Skeletal muscle satellite cell (primary cell): Measurements from ENCODE around the gene PPP1R15A.
"Not testable (repeated sequence)": the region's sequence is repeated elsewhere in the genome, so short reads cannot be mapped to it uniquely, and the experiment has no call there.

ENCODE experiments used
- H3K27me3 ChIP-seq: 2 replicates; pipeline ENCODE4 v1.7.0; 2013; ENCODE audit warnings: low read length; ENCODE audit not compliant: control insufficient read depth, insufficient read depth
- H3K36me3 ChIP-seq: 2 replicates; pipeline ENCODE4 v1.7.0; 2013; ENCODE audit warnings: mild to moderate bottlenecking, control low read depth, low read length; ENCODE audit not compliant: insufficient read depth
- H3K4me1 ChIP-seq: 2 replicates; pipeline ENCODE4 v1.7.0; 2013; ENCODE audit warnings: low read length; ENCODE audit not compliant: control insufficient read depth, insufficient read depth
- H3K4me2 ChIP-seq: 2 replicates; pipeline ENCODE4 v1.7.0; 2013; ENCODE audit warnings: mild to moderate bottlenecking, low read length
- H3K4me3 ChIP-seq: 2 replicates; pipeline ENCODE4 v1.7.0; 2013; ENCODE audit warnings: low read length
- H3K9ac ChIP-seq: 2 replicates; pipeline ENCODE4 v1.7.0; 2013; ENCODE audit warnings: mild to moderate bottlenecking, low read depth, low read length, moderate library complexity
- H3K9me3 ChIP-seq: replicated peaks from 2 replicates; pipeline ENCODE4 v1.7.0; 2013; ENCODE audit warnings: mild to moderate bottlenecking, control low read depth, low read length

Gene PPP1R15A

DNA sequence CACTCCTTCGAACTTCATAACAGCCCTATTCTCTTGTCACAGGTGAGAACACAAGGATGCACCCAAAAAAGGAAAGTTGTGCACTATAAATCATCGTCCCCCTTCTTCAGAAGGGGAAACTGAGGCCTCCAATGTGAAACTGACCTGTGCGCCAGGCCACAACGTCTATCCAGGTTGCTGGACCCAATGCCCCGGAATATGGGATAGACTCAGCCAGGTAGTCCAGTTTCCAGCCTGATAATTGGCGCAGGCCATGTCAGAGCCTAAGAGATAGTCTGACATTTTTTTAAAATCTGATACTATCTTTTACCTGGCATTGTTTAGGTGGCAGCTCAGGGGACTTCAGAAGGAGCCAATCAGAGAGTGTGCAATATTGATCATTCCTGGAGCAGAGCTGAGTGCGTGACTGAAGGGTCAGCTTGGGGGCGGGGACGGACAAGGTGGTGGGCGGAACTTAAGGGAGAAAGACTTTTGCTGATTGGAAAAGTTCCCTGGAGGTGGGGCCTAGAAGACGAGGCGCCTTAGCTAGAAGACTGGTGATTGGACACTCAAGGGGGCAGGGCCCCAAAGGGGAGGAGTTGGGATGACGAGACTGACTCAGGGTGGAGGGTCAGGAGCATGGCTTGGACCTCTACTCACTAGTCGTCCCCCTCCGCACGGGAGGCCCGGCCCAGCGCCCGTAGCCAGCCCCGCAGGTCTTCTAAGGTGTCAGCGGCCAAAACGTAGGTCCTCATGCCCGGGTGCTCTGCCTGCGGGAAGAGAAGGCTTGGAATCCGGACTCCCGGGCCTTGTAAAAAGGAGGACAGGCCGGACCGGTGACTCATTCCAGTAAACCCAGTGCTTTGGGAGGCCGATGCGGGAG lies 12.3 kb upstream of the PPP1R15A start:
- Histone ChIP-seq H3K9ac (no peak overlapping the region), H3K4me3 (no peak overlapping the region), H3K4me2 (no peak overlapping the region), H3K4me1 (peaks cover 6% of the 10 kb centered on the region), H3K27me3 (no peaks in the 10 kb centered on the region), H3K36me3 (peaks cover 33% of the 10 kb centered on the region), H3K9me3 (no peaks in the 10 kb centered on the region)

DNA sequence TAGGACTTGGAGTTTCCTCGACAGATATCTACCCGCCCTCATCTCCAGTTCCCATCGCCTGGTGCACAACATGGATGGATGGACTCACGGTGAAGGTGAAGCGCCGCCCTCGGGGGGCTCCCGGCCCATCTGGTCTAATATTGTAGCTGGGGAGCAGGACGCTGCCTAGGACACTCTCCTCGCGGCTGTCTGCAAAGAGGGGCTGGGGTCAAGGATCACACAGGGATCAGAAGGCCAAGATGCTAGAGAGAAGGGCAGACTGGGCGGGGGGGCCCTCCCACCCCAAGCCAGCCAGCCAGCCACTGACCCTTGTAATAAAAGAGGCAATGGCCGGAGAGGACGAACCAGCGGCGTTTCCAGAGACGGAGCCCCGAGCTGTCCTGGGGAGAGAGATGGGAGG lies 10.9 kb upstream of the PPP1R15A start:
- no peak overlapping the region for H3K4me3 ChIP-seq
- no peak overlapping the region for H3K4me2 ChIP-seq
- no peaks in the 10 kb centered on the region for H3K27me3 ChIP-seq
- no peaks in the 10 kb centered on the region for H3K9me3 ChIP-seq
- H3K9ac ChIP-seq, result no peak overlapping the region
- H3K4me1 ChIP-seq, result peaks cover 6% of the 10 kb centered on the region
- H3K36me3 ChIP-seq, result peaks cover 33% of the 10 kb centered on the region

DNA sequence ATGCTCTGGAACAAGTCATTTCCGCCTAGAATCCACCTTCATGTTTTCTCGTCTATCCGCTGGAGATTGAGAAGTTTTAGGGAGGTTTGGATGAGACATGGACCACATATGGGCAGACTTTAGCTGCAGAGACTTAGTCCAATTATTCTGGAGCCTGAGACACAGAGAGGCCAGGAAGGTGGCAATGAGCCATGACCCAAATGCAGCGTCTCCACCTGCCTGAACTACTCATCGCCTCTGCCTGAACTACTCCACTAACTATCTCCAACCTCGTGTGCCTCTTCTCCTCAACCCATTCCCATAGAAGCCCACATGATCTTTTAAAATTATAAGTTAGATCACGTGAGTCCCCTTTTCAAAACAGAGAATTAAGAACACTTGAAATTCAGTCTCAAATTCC lies 9.4 kb upstream of the PPP1R15A start:
- Histone ChIP-seq H3K4me2 (no peak overlapping the region), H3K4me3 (no peak overlapping the region), H3K9ac (no peak overlapping the region), H3K36me3 (peaks cover 30% of the 10 kb centered on the region), H3K4me1 (peaks cover 15% of the 10 kb centered on the region), H3K27me3 (no peaks in the 10 kb centered on the region), H3K9me3 (no peaks in the 10 kb centered on the region)

DNA sequence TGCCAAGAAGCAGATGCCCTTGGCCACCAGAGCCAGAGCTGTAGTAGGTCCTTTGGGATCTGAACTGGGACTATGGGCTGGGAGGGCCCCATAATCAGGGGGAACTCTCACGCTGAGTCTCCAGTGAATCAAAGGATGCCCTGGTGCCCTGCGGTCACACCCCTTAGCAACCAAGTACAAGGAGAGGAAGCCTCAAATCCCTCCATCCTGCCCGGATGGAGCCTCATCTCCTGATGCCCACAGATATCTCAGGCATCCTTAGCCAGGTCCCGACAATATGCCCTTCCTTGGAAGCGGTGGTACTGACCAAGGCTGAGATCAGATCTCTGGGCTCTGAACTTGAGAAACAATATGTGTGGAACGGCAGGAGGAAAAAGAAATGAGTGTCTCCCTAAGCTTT lies 5.5 kb upstream of the PPP1R15A start:
- H3K27me3 ChIP-seq, result no peaks in the 10 kb centered on the region
- no peaks in the 10 kb centered on the region for H3K9me3 ChIP-seq
- peaks cover 26% of the 10 kb centered on the region for H3K4me1 ChIP-seq
- H3K36me3 ChIP-seq, result peaks cover 10% of the 10 kb centered on the region
- H3K4me2 ChIP-seq, result peak overlapping the region; percentile 97
- peak overlapping the region; percentile 83 for H3K9ac ChIP-seq
- H3K4me3 ChIP-seq, result peak overlapping the region; percentile 77

DNA sequence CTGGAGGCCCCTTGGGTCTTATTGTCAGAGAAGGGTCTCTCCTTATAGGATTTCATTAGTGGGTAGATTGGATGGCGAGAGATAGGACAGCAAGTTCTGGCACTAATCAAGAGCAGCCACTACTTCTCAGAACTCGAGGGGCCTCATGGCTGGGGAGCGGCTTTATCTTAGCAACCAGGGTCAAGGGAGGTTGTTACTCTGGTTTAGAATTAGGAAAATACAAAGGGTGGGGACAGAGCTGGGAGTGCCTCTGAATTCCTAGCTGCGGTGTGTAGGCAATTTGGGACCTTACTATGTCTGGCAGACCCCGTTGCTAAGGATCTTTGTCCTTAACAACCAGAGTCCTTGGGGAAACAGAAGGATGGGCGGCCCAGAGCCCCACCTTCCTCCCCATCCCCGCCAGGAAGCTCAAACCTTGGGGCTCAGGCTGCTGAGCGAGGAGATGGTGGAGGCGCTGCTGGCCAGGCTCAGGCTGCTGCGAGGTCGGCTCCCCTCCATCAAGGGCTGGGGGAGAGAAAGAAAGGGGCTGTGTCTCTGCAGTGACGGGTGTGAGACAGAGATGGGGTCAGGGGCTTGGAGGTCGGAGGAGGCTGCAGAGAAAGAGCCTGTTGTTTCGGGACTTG lies 5.0 kb upstream of the PPP1R15A start:
- no peaks in the 10 kb centered on the region for H3K27me3 ChIP-seq
- H3K36me3 ChIP-seq, result peaks cover 10% of the 10 kb centered on the region
- no peaks in the 10 kb centered on the region for H3K9me3 ChIP-seq
- H3K4me1 ChIP-seq, result peaks cover 26% of the 10 kb centered on the region
- H3K4me3 ChIP-seq, result peak overlapping the region; percentile 77
- H3K9ac ChIP-seq, result peak overlapping the region; percentile 83
- H3K4me2 ChIP-seq, result peak overlapping the region; percentile 97

DNA sequence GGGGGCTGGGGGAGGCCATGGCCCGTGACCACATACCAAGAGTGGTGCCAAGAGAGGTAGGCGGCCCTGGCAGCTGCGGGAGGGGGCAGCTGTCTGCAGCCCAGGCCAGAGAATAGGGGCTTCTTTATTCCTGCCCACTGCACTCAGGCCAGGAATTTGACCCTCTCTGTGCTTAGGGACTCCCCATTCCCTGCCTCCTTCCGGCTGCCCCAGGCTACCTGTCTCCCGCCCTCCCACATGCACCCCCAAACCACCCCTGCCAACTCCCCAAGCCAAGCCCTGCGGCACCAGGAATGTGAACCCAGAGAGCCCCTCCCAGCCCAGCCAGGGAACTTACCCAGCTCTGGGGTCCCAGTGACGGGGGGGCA lies 4.5 kb upstream of the PPP1R15A start:
- H3K27me3 ChIP-seq, result no peaks in the 10 kb centered on the region
- H3K9ac ChIP-seq, result peak overlapping the region; percentile 83
- peaks cover 14% of the 10 kb centered on the region for H3K36me3 ChIP-seq
- peaks cover 26% of the 10 kb centered on the region for H3K4me1 ChIP-seq
- peak overlapping the region; percentile 97 for H3K4me2 ChIP-seq
- H3K9me3 ChIP-seq, result no peaks in the 10 kb centered on the region
- peak overlapping the region; percentile 77 for H3K4me3 ChIP-seq

DNA sequence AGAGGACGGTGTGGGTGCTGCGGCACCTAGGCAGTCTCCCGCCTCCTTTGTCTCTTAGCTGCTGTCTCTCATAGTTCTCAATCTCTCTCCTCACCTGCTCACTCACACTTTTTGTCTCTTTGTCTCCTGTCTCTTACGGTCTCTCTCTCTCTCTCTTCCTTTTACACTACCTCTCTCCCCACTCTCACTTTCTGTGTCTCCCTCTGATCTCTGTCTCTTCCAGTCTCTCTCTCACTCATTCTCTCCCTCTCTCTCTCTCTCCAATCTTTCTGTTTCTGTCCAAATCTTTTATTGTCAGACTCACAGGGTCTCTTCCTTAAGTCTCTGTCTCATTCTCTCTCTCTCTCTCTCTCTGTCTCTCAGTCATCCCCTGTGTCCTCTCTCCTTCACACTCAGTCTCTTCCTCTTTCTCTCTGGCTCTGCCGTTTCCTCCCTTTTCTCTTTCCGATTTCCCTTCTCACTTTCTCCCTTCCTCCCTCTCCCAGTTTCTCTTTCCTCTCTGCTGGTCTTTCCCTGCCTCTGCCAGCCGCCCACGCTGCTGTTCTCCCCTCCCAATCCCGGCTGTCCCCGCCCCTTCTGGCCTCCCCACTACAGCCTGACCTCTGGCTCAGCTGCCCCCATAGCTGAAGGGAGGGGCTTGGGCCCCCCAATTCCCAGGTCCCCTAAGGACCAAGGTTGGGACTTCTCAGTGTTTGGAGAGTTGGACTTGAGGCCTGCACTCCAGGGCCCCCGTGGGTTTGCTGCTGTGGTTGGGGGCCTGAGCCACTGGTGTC lies 3.9 kb upstream of the PPP1R15A start, which contains the start of gene PLEKHA4:
PLEKHA4 (minus strand) TSS at position 504 of the 773 bp plus-strand sequence. CDS start 997 bp downstream, outside the sequence.
- peak within 1 kb of the TSS; percentile 77 for H3K4me3 ChIP-seq
- H3K27me3 ChIP-seq, result no peaks in the 10 kb centered on the region
- H3K4me1 ChIP-seq, result peaks cover 26% of the 10 kb centered on the region
- H3K9ac ChIP-seq, result peak within 1 kb of the TSS; percentile 83
- H3K9me3 ChIP-seq, result no peaks in the 10 kb centered on the region
- H3K4me2 ChIP-seq, result peak within 1 kb of the TSS; percentile 97
- H3K36me3 ChIP-seq, result peaks cover 18% of the 10 kb centered on the region

DNA sequence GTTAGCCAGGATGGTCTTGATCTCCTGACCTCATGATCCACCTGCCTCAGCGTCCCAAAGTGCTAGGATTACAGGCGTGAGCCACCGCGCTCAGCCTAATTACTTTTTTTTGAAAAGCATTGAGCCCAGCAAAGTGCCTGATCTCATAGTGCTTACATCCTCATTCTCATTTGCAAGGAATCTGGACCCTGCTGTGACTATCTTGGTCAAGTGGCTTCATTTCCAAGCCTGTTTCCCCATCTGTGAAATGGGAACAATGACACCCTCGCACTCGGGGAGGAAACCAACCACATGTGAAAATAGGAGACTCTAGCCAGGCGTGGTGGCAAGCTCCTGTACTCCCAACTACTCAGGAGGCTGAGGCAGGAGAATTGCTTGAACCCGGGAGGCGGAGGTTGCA lies 2.2 kb upstream of the PPP1R15A start:
- no peaks in the 10 kb centered on the region for H3K9me3 ChIP-seq
- no peaks in the 10 kb centered on the region for H3K27me3 ChIP-seq
- no peak overlapping the region for H3K4me3 ChIP-seq
- no peak overlapping the region for H3K9ac ChIP-seq
- H3K4me1 ChIP-seq, result peaks cover 26% of the 10 kb centered on the region
- H3K36me3 ChIP-seq, result peaks cover 25% of the 10 kb centered on the region
- H3K4me2 ChIP-seq, result no peak overlapping the region

DNA sequence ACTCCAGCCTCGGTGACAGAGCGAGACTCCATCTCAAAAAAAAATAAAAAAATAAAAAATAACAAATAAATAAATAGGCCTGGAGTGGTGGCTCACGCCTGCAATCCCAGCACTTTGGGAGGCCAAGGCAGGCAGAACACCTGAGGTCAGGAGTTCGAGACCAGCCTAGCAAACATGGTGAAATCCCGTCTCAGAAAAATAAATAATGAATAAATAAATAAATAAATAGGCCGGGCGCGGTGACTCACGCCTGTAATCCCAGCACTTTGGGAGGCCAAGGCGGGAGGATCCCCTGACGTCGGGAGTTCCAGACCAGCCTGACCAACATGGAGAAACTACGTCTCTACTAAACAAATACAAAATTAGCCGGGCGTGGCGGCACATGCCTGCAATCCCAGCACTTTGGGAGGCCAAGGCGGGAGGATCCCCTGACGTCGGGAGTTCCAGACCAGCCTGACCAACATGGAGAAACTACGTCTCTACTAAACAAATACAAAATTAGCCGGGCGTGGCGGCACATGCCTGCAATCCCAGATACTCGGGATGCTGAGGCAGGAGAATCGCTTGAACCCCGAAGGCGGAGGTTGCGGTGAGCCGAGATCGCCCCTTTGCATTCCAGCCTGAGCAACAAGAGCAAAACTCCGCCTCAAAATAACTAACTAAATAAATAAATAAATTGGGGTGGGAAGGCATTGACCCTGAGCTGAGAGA lies 595 bp upstream of the PPP1R15A start:
- H3K9me3 ChIP-seq, H3K4me3 ChIP-seq, H3K9ac ChIP-seq, H3K27me3 ChIP-seq: not testable (repeated sequence)
- Histone ChIP-seq H3K36me3 (peaks cover 39% of the 10 kb centered on the region), H3K4me1 (peaks cover 33% of the 10 kb centered on the region), H3K4me2 (peak overlapping the region; percentile 51)

DNA sequence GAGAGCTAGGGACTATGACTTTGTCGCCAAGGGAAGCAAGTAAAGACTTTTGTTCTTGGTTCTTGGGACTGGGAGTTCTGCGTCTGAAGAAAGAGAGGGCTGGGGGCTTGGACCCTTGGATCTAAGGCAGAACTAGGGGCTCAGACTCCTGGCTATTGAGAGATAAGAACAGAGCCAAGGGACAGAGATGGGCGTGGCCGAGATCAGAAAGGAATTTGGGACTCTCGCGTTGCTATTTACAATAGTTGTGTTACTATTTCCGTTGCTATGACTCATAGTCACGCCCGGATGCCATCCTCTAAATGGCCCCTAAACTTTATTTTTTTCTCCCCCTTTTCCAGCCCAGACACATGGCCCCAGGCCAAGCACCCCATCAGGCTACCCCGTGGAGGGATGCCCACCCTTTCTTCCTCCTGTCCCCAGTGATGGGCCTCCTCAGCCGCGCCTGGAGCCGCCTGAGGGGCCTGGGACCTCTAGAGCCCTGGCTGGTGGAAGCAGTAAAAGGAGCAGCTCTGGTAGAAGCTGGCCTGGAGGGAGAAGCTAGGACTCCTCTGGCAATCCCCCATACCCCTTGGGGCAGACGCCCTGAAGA lies 759 bp downstream of the PPP1R15A start:
- Histone ChIP-seq H3K27me3 (no peaks in the 10 kb centered on the region), H3K9me3 (no peaks in the 10 kb centered on the region), H3K4me1 (peaks cover 22% of the 10 kb centered on the region), H3K4me2 (peak overlapping the region; percentile 84), H3K36me3 (peaks cover 47% of the 10 kb centered on the region), H3K9ac (peak overlapping the region; percentile 99), H3K4me3 (peak overlapping the region; percentile 91)
